Neutrophil (primary cell): ENCODE data around the gene KDM6A.

ENCODE experiments used
- H3K27ac ChIP-seq: fragments of 200-600 bp; sonication (generic); 2 replicates; pipeline ENCODE4 v1.5.1; 2016; ENCODE audit warnings: mild to moderate bottlenecking, moderate library complexity
- H3K27me3 ChIP-seq: fragments of 200-600 bp; sonication (generic); 2 replicates; pipeline ENCODE4 v1.6.0; 2016; ENCODE audit warnings: mild to moderate bottlenecking
- H3K36me3 ChIP-seq: fragments of 200-600 bp; sonication (generic); 2 replicates; pipeline ENCODE4 v1.5.1; 2017
- H3K4me1 ChIP-seq, 2 experiments: fragments of 200-600 bp in 1 of 2; sonication (generic) in 1 of 2; 1 replicate in 1 of 2; 2 replicates in 1 of 2; pipeline versions ENCODE4 v1.5.1 to v1.6.1; 2013 to 2016; ENCODE audit warnings: low read depth in 1 of 2, low read length in 1 of 2, mild to moderate bottlenecking in 1 of 2, moderate library complexity in 1 of 2; ENCODE audit not compliant: control insufficient read depth in 1 of 2, insufficient read depth in 1 of 2
- H3K4me3 ChIP-seq, 2 experiments: fragments of 200-600 bp in 1 of 2; sonication (generic) in 1 of 2; 1 replicate in 1 of 2; 2 replicates in 1 of 2; pipeline ENCODE4 v1.5.1; 2013 to 2016; ENCODE audit warnings: low read depth in 1 of 2, low read length in 1 of 2, mild to moderate bottlenecking in 1 of 2, moderate library complexity in 1 of 2
- H3K9me3 ChIP-seq: fragments of 200-600 bp; sonication (generic); 2 replicates; pipeline ENCODE4 v1.5.1; 2016
- TF ChIP-seq, protein P1 (sequence below): fragments of 200-600 bp; sonication (generic); IDR thresholded peaks from 2 replicates; pipeline ENCODE4 v1.5.1; 2016; ENCODE audit warnings: antibody characterized with exemption

Gene KDM6A

GRCh38 chrX:44951572-44952067 is 78.6 kb downstream of the KDM6A start:
- Histone ChIP-seq H3K9me3 (no peaks in the 10 kb centered on the region), H3K4me1 (peaks cover 9 to 27% of the 10 kb centered on the region in 2 experiments), H3K27ac (no peak overlapping the region), H3K36me3 (no peaks in the 10 kb centered on the region), H3K4me3 (no peak overlapping the region), H3K27me3 (no peaks in the 10 kb centered on the region)
- TF ChIP-seq, protein P1, sequence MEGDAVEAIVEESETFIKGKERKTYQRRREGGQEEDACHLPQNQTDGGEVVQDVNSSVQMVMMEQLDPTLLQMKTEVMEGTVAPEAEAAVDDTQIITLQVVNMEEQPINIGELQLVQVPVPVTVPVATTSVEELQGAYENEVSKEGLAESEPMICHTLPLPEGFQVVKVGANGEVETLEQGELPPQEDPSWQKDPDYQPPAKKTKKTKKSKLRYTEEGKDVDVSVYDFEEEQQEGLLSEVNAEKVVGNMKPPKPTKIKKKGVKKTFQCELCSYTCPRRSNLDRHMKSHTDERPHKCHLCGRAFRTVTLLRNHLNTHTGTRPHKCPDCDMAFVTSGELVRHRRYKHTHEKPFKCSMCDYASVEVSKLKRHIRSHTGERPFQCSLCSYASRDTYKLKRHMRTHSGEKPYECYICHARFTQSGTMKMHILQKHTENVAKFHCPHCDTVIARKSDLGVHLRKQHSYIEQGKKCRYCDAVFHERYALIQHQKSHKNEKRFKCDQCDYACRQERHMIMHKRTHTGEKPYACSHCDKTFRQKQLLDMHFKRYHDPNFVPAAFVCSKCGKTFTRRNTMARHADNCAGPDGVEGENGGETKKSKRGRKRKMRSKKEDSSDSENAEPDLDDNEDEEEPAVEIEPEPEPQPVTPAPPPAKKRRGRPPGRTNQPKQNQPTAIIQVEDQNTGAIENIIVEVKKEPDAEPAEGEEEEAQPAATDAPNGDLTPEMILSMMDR, result no peak

DNA sequence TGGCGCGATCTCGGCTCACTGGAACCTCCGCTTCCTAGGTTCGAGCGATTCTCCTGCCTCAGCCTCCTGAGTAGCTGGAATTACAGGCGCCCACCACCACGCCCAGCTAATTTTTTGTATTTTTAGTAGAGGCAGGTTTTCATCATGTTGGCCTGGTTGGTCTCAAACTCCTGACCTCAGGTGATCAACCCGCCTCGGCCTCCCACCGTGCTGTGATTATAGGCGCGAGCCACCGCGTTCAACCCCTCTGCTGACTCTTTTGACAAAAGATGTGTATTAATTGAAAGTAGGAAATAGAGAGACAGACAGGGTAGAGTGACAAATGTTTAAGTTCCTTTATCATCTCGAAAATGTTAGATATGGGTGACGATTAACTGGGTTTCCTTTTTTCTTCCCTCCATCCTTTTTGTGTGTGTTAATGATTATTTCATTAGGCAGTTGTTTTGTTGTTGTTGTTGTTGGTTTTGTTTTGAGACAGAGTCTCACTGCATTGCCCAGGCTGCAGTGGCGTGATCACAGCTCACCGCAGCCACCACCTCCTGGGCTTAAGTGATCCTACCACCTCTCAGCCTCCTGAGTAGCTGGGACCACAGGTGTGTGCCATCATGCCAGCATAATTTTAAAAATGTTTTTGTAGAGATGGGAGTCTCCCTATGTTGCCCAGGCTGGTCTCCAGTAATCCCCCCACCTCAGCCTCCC is 79.5 kb downstream of the KDM6A start:
- Histone ChIP-seq H3K27me3 (no peaks in the 10 kb centered on the region), H3K9me3 (no peaks in the 10 kb centered on the region), H3K4me1 (peaks cover 9 to 23% of the 10 kb centered on the region in 2 experiments), H3K36me3 (no peaks in the 10 kb centered on the region), H3K4me3 (no peak overlapping the region), H3K27ac (no peak overlapping the region)
- TF ChIP-seq, protein P1, result no peak

DNA sequence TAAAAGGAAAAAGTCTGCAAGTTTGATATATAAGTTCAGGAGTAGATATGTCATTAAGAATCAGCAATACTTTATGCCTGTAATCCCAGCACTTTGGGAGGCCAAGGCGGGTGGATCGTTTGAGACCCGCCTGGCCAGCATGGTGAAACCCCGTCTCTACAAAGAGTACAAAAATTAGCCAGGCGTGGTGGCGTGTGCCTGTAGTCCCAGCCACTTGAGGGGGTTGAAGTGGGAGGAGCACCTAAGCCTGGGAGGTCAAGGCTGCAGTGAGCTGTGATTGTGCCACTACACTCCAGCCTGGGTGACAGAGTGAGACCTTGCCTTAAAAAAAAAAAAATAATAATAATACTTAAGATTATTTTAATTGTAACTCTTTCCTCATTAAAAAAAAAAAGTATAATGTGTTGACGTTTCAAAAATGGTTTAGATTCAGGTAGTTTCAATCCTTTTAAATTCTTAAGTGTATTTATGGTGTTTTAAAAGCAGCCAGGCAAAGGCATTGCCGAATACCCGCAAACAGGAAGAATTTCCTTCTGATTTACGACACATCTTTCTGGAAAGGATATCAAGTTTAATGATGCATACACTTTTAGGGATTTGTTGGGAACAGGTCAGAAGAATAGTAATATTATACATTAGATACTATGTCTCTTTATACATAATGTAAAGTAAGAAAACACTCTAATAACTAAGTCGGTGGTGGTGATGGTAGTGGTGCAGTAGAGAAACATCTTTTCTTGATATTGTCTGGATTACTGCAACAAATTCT is 80.9 kb downstream of the KDM6A start:
- no peaks in the 10 kb centered on the region for H3K9me3 ChIP-seq
- TF ChIP-seq, protein P1, result no peak
- no peak overlapping the region for H3K27ac ChIP-seq
- H3K4me1 ChIP-seq, result peaks cover 10 to 19% of the 10 kb centered on the region in 2 experiments
- H3K36me3 ChIP-seq, result no peaks in the 10 kb centered on the region
- no peak overlapping the region for H3K4me3 ChIP-seq
- no peaks in the 10 kb centered on the region for H3K27me3 ChIP-seq

DNA sequence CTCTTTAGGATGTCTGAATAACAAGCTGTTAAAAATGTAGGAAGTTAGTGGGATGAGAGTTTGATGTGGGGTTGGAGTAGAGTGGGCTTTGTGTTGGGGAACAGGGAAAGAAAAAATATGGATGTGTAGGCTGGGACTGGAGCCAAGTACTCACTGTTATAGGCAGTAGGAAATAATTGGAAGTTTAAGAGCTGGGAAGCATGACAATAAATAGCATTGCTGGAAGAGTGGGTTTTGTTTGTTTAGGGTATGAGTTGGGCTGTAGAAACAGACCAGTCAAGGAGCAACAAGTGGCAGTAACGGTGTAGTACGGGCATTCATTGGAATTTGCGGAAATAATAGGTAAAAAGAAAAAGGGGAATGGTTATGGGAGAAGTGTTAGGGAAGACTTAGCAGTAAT is 81.6 kb downstream of the KDM6A start:
- H3K27ac ChIP-seq, result no peak overlapping the region
- H3K9me3 ChIP-seq, result no peaks in the 10 kb centered on the region
- peaks cover 12 to 23% of the 10 kb centered on the region in 2 experiments for H3K4me1 ChIP-seq
- H3K4me3 ChIP-seq, result no peak overlapping the region
- TF ChIP-seq, protein P1, result no peak
- H3K36me3 ChIP-seq, result no peaks in the 10 kb centered on the region
- H3K27me3 ChIP-seq, result no peaks in the 10 kb centered on the region

GRCh38 chrX:44957848-44958247 is 84.9 kb downstream of the KDM6A start:
- Histone ChIP-seq H3K27me3 (no peaks in the 10 kb centered on the region), H3K4me3 (no peak overlapping the region), H3K27ac (no peak overlapping the region), H3K36me3 (no peaks in the 10 kb centered on the region), H3K4me1 (peaks cover 6 to 11% of the 10 kb centered on the region in 2 experiments), H3K9me3 (no peaks in the 10 kb centered on the region)
- TF ChIP-seq, protein P1, result no peak
